HepG2 (cell line): ENCODE data around the gene HINFP. TPM values are rescaled to one million over a fixed set of nuclear protein-coding genes. Genes with fewer than 3 reads are reported as not detected.

Experiments
- GLI4 ChIP-seq: sonication (generic); formaldehyde crosslinking; IDR thresholded peaks from 2 replicates; pipeline ENCODE4 v1.5.1; 2020; ENCODE audit warnings: missing genetic modification reagents, mild to moderate bottlenecking, moderate library complexity, borderline replicate concordance
- MTA3 ChIP-seq: sonication (generic); formaldehyde crosslinking; IDR thresholded peaks from 2 replicates; pipeline ENCODE4 v1.4.0; 2020; ENCODE audit warnings: missing genetic modification reagents
- NFATC3 ChIP-seq: sonication (generic); formaldehyde crosslinking; IDR thresholded peaks from 2 replicates; pipeline ENCODE4 v1.5.1; 2020; ENCODE audit warnings: mild to moderate bottlenecking, missing genetic modification reagents
- PHF21A ChIP-seq: sonication (generic); formaldehyde crosslinking; IDR thresholded peaks from 2 replicates; pipeline ENCODE4 v1.5.0; 2020; ENCODE audit warnings: mild to moderate bottlenecking, missing genetic modification reagents
- TCF7L2 ChIP-seq: IDR thresholded peaks from 2 replicates; pipeline ENCODE4 v1.6.1; 2011; ENCODE audit warnings: mild to moderate bottlenecking, low read depth, low read length, moderate library complexity
- U2AF1 ChIP-seq: fragments of 200-400 bp; formaldehyde crosslinking; optimal IDR thresholded peaks from 2 replicates; pipeline ENCODE3; 2017; ENCODE audit warnings: mild to moderate bottlenecking, low read depth, low read length
- ZNF615 ChIP-seq: sonication (generic); formaldehyde crosslinking; IDR thresholded peaks from 2 replicates; pipeline ENCODE4 v1.5.0; 2020; ENCODE audit warnings: mild to moderate bottlenecking, missing genetic modification reagents, borderline replicate concordance
- ZNF619 ChIP-seq: sonication (generic); formaldehyde crosslinking; IDR thresholded peaks from 2 replicates; pipeline ENCODE4 v1.4.0; 2020; ENCODE audit warnings: mild to moderate bottlenecking, missing genetic modification reagents
- polyA plus RNA-seq, 8 experiments: library from polyadenylated mRNA; depleted of rRNA in 3 of 8; stranded (reverse) in 7 of 8; unstranded in 1 of 8; fragments of >200 nt; fragmentation: Illumina TruSeq in 4 of 8; extraction: Trizol in 4 of 8; gene quantifications; 2 replicates each; pipeline versions ENCODE4 v1.2.1 to v1.2.3, GENCODE V29; 2011 to 2016; ENCODE audit warnings: low read depth in 4 of 8, missing spikeins in 1 of 8, mixed read lengths in 1 of 8; ENCODE audit not compliant: insufficient read depth in 1 of 8
- total RNA-seq, 5 experiments: library from RNA; depleted of rRNA; stranded (reverse); fragments of >200 nt; fragmentation: Illumina TruSeq; extraction: Trizol; gene quantifications; 2 replicates each; pipeline ENCODE4 v1.2.3, GENCODE V29; 2016; ENCODE audit warnings: low read depth in 1 of 5
- TF ChIP-seq, protein P1 (sequence below): sonication (generic); formaldehyde crosslinking; IDR thresholded peaks from 2 replicates; pipeline ENCODE4 v1.4.0; 2020; ENCODE audit warnings: missing genetic modification reagents, low read depth, mild to moderate bottlenecking, borderline replicate concordance
- TF ChIP-seq, protein P2 (sequence below): sonication (generic); formaldehyde crosslinking; IDR thresholded peaks from 2 replicates; pipeline ENCODE4 v1.4.0; 2020; ENCODE audit warnings: missing genetic modification reagents
- TF ChIP-seq, protein P3 (sequence below): sonication (generic); formaldehyde crosslinking; IDR thresholded peaks from 2 replicates; pipeline ENCODE4 v1.4.0; 2020; ENCODE audit warnings: missing genetic modification reagents, mild to moderate bottlenecking, borderline replicate concordance
- TF ChIP-seq, protein P4 (sequence below): sonication (generic); formaldehyde crosslinking; IDR thresholded peaks from 2 replicates; pipeline ENCODE4 v1.5.0; 2020; ENCODE audit warnings: missing genetic modification reagents
- TF ChIP-seq, protein P5 (sequence below): sonication (generic); formaldehyde crosslinking; IDR thresholded peaks from 2 replicates; pipeline ENCODE4 v1.8.1; 2023; ENCODE audit warnings: mild to moderate bottlenecking, missing genetic modification reagents
- TF ChIP-seq, protein P6 (sequence below): sonication (generic); formaldehyde crosslinking; IDR thresholded peaks from 2 replicates; pipeline ENCODE4 v1.8.1; 2023; ENCODE audit warnings: mild to moderate bottlenecking, moderate library complexity, missing genetic modification reagents

The HINFP gene
- total and polyA plus RNA-seq, 2 of the 13 experiments (the other 11 are each of a cell fraction or from before 2014, with no cell fraction given) = 15.1 to 21.4 TPM

DNA sequence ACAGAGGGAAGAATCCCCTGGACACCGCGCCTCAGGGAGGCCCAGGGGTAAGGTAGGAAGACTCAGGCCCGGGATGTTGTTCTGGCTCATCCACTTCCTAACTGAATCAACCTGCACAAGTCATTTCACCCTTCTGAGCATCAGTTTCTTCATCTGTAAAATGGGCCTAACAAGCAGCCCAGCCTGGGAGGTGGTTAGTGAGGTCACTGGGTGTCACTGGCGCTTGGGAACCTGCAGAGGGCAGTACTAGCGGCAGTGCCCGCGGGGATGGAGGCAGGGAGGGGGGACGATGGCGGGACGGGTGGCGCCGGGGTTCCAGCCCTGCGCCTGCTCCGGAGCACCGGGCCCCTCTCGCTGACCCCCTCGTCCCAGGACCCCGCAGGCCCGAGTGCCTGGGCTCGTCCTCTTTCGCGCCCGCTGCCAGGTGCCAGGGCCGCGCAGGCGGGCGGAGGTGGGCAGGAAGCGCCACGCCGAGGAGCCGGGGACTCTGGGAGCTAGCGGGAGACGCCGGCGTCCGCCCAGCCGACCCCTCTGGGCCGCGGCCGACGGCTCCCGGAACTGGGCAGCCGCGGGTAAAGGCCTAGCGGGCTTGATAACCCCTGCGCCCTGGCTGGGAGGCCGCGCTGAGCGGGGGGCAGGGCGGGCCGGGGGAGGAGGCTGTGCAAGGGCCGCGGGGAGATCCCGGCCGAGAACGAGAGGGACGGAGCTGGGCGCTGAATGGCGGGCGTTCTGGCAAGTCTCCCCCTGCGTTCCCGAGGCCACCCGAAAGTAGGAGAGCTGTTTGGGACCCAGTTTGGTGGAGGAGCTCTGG, 47.3 kb downstream of the HINFP start, which contains the start of gene NLRX1 (continued):
- TF ChIP-seq GLI4 = peak; percentile 53
- TF ChIP-seq, protein P1, sequence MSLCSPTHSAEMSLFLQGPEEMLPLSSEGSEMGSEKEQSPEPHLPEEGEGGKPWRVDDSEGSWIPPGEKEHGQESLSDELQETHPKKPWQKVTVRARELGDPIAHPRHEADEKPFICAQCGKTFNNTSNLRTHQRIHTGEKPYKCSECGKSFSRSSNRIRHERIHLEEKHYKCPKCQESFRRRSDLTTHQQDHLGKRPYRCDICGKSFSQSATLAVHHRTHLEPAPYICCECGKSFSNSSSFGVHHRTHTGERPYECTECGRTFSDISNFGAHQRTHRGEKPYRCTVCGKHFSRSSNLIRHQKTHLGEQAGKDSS = no peak
- TF ChIP-seq, protein P2, sequence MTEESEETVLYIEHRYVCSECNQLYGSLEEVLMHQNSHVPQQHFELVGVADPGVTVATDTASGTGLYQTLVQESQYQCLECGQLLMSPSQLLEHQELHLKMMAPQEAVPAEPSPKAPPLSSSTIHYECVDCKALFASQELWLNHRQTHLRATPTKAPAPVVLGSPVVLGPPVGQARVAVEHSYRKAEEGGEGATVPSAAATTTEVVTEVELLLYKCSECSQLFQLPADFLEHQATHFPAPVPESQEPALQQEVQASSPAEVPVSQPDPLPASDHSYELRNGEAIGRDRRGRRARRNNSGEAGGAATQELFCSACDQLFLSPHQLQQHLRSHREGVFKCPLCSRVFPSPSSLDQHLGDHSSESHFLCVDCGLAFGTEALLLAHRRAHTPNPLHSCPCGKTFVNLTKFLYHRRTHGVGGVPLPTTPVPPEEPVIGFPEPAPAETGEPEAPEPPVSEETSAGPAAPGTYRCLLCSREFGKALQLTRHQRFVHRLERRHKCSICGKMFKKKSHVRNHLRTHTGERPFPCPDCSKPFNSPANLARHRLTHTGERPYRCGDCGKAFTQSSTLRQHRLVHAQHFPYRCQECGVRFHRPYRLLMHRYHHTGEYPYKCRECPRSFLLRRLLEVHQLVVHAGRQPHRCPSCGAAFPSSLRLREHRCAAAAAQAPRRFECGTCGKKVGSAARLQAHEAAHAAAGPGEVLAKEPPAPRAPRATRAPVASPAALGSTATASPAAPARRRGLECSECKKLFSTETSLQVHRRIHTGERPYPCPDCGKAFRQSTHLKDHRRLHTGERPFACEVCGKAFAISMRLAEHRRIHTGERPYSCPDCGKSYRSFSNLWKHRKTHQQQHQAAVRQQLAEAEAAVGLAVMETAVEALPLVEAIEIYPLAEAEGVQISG = peak; percentile 77
- no peak for TF ChIP-seq MTA3
- TF ChIP-seq PHF21A = peak; percentile 59; the same call in 1 of the 2 replicates
- no peak for TF ChIP-seq ZNF619 (CRISPR knock-in tag)
- TF ChIP-seq U2AF1 = no peak
- 0 out of 2 replicates have a peak, but pooled peaks have one; percentile 5 for TF ChIP-seq ZNF615
- TF ChIP-seq, protein P3, sequence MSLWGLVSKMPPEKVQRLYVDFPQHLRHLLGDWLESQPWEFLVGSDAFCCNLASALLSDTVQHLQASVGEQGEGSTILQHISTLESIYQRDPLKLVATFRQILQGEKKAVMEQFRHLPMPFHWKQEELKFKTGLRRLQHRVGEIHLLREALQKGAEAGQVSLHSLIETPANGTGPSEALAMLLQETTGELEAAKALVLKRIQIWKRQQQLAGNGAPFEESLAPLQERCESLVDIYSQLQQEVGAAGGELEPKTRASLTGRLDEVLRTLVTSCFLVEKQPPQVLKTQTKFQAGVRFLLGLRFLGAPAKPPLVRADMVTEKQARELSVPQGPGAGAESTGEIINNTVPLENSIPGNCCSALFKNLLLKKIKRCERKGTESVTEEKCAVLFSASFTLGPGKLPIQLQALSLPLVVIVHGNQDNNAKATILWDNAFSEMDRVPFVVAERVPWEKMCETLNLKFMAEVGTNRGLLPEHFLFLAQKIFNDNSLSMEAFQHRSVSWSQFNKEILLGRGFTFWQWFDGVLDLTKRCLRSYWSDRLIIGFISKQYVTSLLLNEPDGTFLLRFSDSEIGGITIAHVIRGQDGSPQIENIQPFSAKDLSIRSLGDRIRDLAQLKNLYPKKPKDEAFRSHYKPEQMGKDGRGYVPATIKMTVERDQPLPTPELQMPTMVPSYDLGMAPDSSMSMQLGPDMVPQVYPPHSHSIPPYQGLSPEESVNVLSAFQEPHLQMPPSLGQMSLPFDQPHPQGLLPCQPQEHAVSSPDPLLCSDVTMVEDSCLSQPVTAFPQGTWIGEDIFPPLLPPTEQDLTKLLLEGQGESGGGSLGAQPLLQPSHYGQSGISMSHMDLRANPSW (CRISPR knock-in tag) = no peak
- TF ChIP-seq, protein P4, sequence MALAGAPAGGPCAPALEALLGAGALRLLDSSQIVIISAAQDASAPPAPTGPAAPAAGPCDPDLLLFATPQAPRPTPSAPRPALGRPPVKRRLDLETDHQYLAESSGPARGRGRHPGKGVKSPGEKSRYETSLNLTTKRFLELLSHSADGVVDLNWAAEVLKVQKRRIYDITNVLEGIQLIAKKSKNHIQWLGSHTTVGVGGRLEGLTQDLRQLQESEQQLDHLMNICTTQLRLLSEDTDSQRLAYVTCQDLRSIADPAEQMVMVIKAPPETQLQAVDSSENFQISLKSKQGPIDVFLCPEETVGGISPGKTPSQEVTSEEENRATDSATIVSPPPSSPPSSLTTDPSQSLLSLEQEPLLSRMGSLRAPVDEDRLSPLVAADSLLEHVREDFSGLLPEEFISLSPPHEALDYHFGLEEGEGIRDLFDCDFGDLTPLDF (CRISPR knock-in tag) = no peak; the same call in 1 of the 2 replicates
- TF ChIP-seq, protein P5, sequence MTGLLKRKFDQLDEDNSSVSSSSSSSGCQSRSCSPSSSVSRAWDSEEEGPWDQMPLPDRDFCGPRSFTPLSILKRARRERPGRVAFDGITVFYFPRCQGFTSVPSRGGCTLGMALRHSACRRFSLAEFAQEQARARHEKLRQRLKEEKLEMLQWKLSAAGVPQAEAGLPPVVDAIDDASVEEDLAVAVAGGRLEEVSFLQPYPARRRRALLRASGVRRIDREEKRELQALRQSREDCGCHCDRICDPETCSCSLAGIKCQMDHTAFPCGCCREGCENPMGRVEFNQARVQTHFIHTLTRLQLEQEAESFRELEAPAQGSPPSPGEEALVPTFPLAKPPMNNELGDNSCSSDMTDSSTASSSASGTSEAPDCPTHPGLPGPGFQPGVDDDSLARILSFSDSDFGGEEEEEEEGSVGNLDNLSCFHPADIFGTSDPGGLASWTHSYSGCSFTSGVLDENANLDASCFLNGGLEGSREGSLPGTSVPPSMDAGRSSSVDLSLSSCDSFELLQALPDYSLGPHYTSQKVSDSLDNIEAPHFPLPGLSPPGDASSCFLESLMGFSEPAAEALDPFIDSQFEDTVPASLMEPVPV (CRISPR knock-in tag) = no peak
- TF ChIP-seq, protein P6, sequence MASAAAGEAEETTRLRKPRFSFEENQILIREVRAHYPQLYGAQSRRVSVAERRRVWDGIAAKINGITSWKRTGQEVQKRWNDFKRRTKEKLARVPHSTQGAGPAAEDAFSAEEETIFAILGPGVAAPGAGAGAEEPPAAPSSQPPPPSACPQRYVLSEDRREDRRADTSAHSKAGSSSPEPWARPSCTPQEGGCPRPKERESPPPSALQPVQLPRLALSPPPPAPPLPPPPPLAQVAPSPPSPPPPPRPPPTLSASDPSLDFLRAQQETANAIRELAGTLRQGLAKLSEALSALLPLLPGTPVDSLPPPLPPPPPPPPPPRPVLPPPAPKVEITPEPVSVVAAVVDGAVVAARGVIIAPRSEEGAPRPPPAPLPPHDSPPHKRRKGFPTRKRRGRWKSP = peak; percentile 76; the same call in 1 of the 2 replicates
- no peak for TF ChIP-seq TCF7L2
- no peak for TF ChIP-seq NFATC3 (CRISPR knock-in tag)
